ENCODE measurements around the gene SLC51A. TPM values are rescaled to one million over a fixed set of nuclear protein-coding genes. Genes with fewer than 3 reads are reported as not detected.

SLC51A gene
- total and polyA plus RNA-seq, 2 of the 13 experiments (the other 11 are each of a cell fraction or from before 2014, with no cell fraction given), result 4.3 to 48.8 TPM

DNA sequence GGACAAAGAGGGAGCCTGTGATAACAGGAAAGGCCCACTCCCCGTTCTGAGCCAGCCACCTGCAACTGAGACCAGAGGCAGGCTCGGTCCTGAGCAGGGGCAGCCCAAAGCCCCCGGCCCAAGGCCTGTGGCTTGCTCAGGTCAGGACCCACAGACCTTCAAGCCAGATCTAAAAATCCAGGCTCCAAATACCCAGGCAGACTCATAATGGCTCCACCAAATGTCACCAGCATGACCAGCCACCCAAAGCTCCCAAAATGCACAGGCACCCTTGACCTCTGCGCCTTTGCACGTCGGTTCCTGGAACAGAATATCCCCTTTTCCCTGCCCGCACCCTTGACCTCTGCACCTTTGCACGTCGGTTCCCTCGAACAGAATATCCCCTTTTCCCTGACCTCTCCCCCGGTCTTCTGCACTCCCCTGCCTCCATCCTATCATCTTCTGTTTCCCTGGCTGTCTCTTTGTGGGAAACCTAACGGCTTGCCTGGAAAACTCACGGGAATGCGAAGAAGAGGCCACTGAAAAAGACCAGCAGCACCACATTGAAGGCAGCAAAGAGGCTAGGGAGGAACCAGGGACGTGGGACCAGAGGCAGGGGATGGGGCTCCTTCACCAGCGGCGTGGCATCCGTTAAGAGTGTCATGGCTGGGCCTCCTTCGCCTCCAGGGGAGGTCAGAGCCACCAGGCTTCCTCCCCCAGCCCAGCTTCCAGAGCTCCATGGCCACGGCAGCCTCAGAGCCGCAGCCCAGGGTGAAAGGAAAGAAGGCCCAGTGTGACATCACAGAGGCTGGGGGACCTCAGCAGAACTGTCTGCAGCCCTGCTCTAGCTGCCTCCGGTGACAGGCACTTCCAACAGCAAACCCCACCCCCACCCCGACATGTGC is 5.4 kb upstream of the SLC51A start, which contains the start of gene ZDHHC19 (continued):
- TF ChIP-seq, protein P1, sequence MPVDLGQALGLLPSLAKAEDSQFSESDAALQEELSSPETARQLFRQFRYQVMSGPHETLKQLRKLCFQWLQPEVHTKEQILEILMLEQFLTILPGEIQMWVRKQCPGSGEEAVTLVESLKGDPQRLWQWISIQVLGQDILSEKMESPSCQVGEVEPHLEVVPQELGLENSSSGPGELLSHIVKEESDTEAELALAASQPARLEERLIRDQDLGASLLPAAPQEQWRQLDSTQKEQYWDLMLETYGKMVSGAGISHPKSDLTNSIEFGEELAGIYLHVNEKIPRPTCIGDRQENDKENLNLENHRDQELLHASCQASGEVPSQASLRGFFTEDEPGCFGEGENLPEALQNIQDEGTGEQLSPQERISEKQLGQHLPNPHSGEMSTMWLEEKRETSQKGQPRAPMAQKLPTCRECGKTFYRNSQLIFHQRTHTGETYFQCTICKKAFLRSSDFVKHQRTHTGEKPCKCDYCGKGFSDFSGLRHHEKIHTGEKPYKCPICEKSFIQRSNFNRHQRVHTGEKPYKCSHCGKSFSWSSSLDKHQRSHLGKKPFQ (CRISPR knock-in tag; IDR thresholded peaks at IDR 0.05; ENCODE audit: insufficient replicate concordance), result no peak
- no peak for TF ChIP-seq NBN (conservative IDR thresholded peaks at IDR 0.05)
- TF ChIP-seq, protein P2, sequence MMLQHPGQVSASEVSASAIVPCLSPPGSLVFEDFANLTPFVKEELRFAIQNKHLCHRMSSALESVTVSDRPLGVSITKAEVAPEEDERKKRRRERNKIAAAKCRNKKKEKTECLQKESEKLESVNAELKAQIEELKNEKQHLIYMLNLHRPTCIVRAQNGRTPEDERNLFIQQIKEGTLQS (CRISPR knock-in tag; IDR thresholded peaks at IDR 0.05), result no peak
- no peak for TF ChIP-seq XBP1 (CRISPR knock-in tag; IDR thresholded peaks at IDR 0.05)
- no peak for TF ChIP-seq ZNF101 (CRISPR knock-in tag; IDR thresholded peaks at IDR 0.05; ENCODE audit: borderline replicate concordance, low read depth)
- TF ChIP-seq, protein P3, sequence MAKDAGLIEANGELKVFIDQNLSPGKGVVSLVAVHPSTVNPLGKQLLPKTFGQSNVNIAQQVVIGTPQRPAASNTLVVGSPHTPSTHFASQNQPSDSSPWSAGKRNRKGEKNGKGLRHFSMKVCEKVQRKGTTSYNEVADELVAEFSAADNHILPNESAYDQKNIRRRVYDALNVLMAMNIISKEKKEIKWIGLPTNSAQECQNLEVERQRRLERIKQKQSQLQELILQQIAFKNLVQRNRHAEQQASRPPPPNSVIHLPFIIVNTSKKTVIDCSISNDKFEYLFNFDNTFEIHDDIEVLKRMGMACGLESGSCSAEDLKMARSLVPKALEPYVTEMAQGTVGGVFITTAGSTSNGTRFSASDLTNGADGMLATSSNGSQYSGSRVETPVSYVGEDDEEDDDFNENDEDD (CRISPR knock-in tag; IDR thresholded peaks at IDR 0.05; ENCODE audit: borderline replicate concordance), result no peak
- no peak for TF ChIP-seq ZKSCAN8 (CRISPR knock-in tag; IDR thresholded peaks at IDR 0.05; ENCODE audit: borderline replicate concordance)
- no peak for TF ChIP-seq SOX5 (CRISPR knock-in tag; IDR thresholded peaks at IDR 0.05; ENCODE audit: borderline replicate concordance)
- TF ChIP-seq HCFC1 (IDR thresholded peaks at IDR 0.05; ENCODE audit: low read depth, low read length), result no peak
- TF ChIP-seq, protein P4, sequence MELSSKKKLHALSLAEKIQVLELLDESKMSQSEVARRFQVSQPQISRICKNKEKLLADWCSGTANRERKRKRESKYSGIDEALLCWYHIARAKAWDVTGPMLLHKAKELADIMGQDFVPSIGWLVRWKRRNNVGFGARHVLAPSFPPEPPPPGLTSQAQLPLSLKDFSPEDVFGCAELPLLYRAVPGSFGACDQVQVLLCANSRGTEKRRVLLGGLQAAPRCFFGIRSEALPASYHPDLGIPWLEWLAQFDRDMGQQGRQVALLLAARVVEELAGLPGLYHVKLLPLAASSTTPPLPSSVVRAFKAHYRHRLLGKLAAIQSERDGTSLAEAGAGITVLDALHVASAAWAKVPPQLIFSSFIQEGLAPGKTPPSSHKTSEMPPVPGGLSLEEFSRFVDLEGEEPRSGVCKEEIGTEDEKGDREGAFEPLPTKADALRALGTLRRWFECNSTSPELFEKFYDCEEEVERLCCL (CRISPR knock-in tag; IDR thresholded peaks at IDR 0.05; ENCODE audit: borderline replicate concordance), result no peak
- 0 out of 2 replicates have a peak, but pooled peaks have one; percentile 66 for TF ChIP-seq SETDB1 (CRISPR knock-in tag; IDR thresholded peaks at IDR 0.05; ENCODE audit: borderline replicate concordance)
- no peak for TF ChIP-seq PLRG1 (conservative IDR thresholded peaks at IDR 0.05)
- no peak for TF ChIP-seq ZNF792 (CRISPR knock-in tag; IDR thresholded peaks at IDR 0.05)
- no peak for TF ChIP-seq ZFP82 (CRISPR knock-in tag; IDR thresholded peaks at IDR 0.05; ENCODE audit: borderline replicate concordance)
- no peak for TF ChIP-seq SMC3 (IDR thresholded peaks at IDR 0.05; ENCODE audit: low read length)
- TF ChIP-seq ZBTB8A (CRISPR knock-in tag; IDR thresholded peaks at IDR 0.05; ENCODE audit: borderline replicate concordance, low read depth), result no peak
- no peak for TF ChIP-seq RORA (CRISPR knock-in tag; IDR thresholded peaks at IDR 0.05)
- TF ChIP-seq ZNF354B (CRISPR knock-in tag; IDR thresholded peaks at IDR 0.05), result no peak
- no peak for TF ChIP-seq SRY (CRISPR knock-in tag; IDR thresholded peaks at IDR 0.05)
- TF ChIP-seq ZNF644 (CRISPR knock-in tag; IDR thresholded peaks at IDR 0.05; ENCODE audit: low read depth), result no peak
- TF ChIP-seq, protein P5, sequence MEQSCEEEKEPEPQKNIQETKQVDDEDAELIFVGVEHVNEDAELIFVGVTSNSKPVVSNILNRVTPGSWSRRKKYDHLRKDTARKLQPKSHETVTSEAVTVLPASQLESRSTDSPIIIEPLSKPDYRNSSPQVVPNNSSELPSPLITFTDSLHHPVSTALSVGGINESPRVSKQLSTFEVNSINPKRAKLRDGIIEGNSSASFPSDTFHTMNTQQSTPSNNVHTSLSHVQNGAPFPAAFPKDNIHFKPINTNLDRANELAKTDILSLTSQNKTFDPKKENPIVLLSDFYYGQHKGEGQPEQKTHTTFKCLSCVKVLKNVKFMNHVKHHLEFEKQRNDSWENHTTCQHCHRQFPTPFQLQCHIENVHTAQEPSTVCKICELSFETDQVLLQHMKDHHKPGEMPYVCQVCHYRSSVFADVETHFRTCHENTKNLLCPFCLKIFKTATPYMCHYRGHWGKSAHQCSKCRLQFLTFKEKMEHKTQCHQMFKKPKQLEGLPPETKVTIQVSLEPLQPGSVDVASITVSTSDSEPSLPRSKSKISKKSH (CRISPR knock-in tag; IDR thresholded peaks at IDR 0.05; ENCODE audit: borderline replicate concordance), result no peak
- TF ChIP-seq, protein P6, sequence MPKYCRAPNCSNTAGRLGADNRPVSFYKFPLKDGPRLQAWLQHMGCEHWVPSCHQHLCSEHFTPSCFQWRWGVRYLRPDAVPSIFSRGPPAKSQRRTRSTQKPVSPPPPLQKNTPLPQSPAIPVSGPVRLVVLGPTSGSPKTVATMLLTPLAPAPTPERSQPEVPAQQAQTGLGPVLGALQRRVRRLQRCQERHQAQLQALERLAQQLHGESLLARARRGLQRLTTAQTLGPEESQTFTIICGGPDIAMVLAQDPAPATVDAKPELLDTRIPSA (CRISPR knock-in tag; IDR thresholded peaks at IDR 0.05; ENCODE audit: borderline replicate concordance), result no peak
- no peak for TF ChIP-seq ZNF382 (CRISPR knock-in tag; IDR thresholded peaks at IDR 0.05; ENCODE audit: borderline replicate concordance)
- TF ChIP-seq, protein P7, sequence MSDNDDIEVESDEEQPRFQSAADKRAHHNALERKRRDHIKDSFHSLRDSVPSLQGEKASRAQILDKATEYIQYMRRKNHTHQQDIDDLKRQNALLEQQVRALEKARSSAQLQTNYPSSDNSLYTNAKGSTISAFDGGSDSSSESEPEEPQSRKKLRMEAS (IDR thresholded peaks at IDR 0.05), result 0 out of 2 replicates have a peak, but pooled peaks have one; percentile 30
